HUES48 (cell line): ENCODE data around the gene IL1RAPL2.

Experiments used
- H3K27ac ChIP-seq: one replicate; pipeline ENCODE4 v1.7.0; 2013; ENCODE audit warnings: low read depth, low read length, inconsistent platforms
- H3K27me3 ChIP-seq: 2 replicates; pipeline ENCODE4 v1.6.1; 2013; ENCODE audit warnings: mild to moderate bottlenecking, low read length; ENCODE audit not compliant: control insufficient read depth, insufficient read depth
- H3K36me3 ChIP-seq: 2 replicates; pipeline ENCODE4 v1.6.1; 2013; ENCODE audit warnings: low read length; ENCODE audit not compliant: control insufficient read depth, insufficient read depth
- H3K4me1 ChIP-seq: 2 replicates; pipeline ENCODE4 v1.6.1; 2013; ENCODE audit warnings: mild to moderate bottlenecking, low read length; ENCODE audit not compliant: control insufficient read depth, insufficient read depth
- H3K4me3 ChIP-seq: 2 replicates; pipeline ENCODE4 v1.5.1; 2013; ENCODE audit warnings: mild to moderate bottlenecking, low read depth, low read length
- H3K9ac ChIP-seq: 2 replicates; pipeline ENCODE4 v1.6.1; 2013; ENCODE audit warnings: mild to moderate bottlenecking, low read depth, low read length, moderate library complexity
- H3K9me3 ChIP-seq: 2 replicates; pipeline ENCODE4 v1.6.1; 2013; ENCODE audit warnings: low read length; ENCODE audit not compliant: control insufficient read depth, insufficient read depth

The IL1RAPL2 gene

GRCh38 chrX:105715746-105716145, 1149.7 kb downstream of the IL1RAPL2 start:
- Histone ChIP-seq H3K36me3 (no peaks in the 10 kb centered on the region), H3K4me3 (no peak overlapping the region), H3K9me3 (peaks cover 2% of the 10 kb centered on the region; the same call in 1 of the 2 replicates), H3K4me1 (0 out of 2 replicates have a peak, but pooled peaks cover 4% of the 10 kb centered on the region), H3K27ac (no peak overlapping the region), H3K9ac (no peak overlapping the region), H3K27me3 (peaks cover 4% of the 10 kb centered on the region)

GRCh38 chrX:105723966-105724735, 1158.2 kb downstream of the IL1RAPL2 start:
- Histone ChIP-seq H3K27me3 (peaks cover 6% of the 10 kb centered on the region), H3K4me3 (no peak overlapping the region), H3K4me1 (no peaks in the 10 kb centered on the region), H3K27ac (no peak overlapping the region), H3K36me3 (no peaks in the 10 kb centered on the region), H3K9ac (no peak overlapping the region), H3K9me3 (no peaks in the 10 kb centered on the region)

GRCh38 chrX:105725228-105725627, 1159.2 kb downstream of the IL1RAPL2 start:
- Histone ChIP-seq H3K27me3 (peaks cover 6% of the 10 kb centered on the region), H3K36me3 (no peaks in the 10 kb centered on the region), H3K9me3 (no peaks in the 10 kb centered on the region), H3K4me3 (no peak overlapping the region), H3K4me1 (no peaks in the 10 kb centered on the region), H3K27ac (no peak overlapping the region), H3K9ac (no peak overlapping the region)

GRCh38 chrX:105738162-105738561, 1172.2 kb downstream of the IL1RAPL2 start:
- no peak overlapping the region for H3K27ac ChIP-seq
- no peaks in the 10 kb centered on the region for H3K27me3 ChIP-seq
- no peak overlapping the region for H3K9ac ChIP-seq
- no peaks in the 10 kb centered on the region for H3K9me3 ChIP-seq
- no peak overlapping the region for H3K4me3 ChIP-seq
- H3K36me3 ChIP-seq, result no peaks in the 10 kb centered on the region
- H3K4me1 ChIP-seq, result no peaks in the 10 kb centered on the region

- Histone ChIP-seq H3K27me3 (no peaks in the 10 kb centered on the region; the same call in 1 of the 2 replicates), H3K9ac (no peak overlapping the region), H3K27ac (no peak overlapping the region), H3K9me3 (no peaks in the 10 kb centered on the region), H3K4me1 (no peaks in the 10 kb centered on the region), H3K4me3 (no peak overlapping the region), H3K36me3 (no peaks in the 10 kb centered on the region)
Measured at GRCh38 chrX:105744291-105744690, 1178.3 kb downstream of the IL1RAPL2 start.

GRCh38 chrX:105744946-105745345, 1178.9 kb downstream of the IL1RAPL2 start:
- H3K36me3 ChIP-seq, result no peaks in the 10 kb centered on the region
- no peaks in the 10 kb centered on the region for H3K4me1 ChIP-seq
- no peaks in the 10 kb centered on the region for H3K9me3 ChIP-seq
- H3K27ac ChIP-seq, result no peak overlapping the region
- H3K27me3 ChIP-seq, result no peaks in the 10 kb centered on the region; the same call in 1 of the 2 replicates
- H3K9ac ChIP-seq, result no peak overlapping the region
- H3K4me3 ChIP-seq, result no peak overlapping the region

- no peaks in the 10 kb centered on the region for H3K36me3 ChIP-seq
- H3K4me1 ChIP-seq, result no peaks in the 10 kb centered on the region
- no peak overlapping the region for H3K4me3 ChIP-seq
- H3K27me3 ChIP-seq, result no peaks in the 10 kb centered on the region; the same call in 1 of the 2 replicates
- H3K9me3 ChIP-seq, result no peaks in the 10 kb centered on the region
- H3K9ac ChIP-seq, result no peak overlapping the region
- no peak overlapping the region for H3K27ac ChIP-seq
Measured at GRCh38 chrX:105745863-105746262, 1179.9 kb downstream of the IL1RAPL2 start.

- Histone ChIP-seq H3K36me3 (no peaks in the 10 kb centered on the region), H3K27ac (no peak overlapping the region), H3K9ac (no peak overlapping the region), H3K9me3 (no peaks in the 10 kb centered on the region), H3K4me1 (0 out of 2 replicates have a peak, but pooled peaks cover 4% of the 10 kb centered on the region), H3K27me3 (no peaks in the 10 kb centered on the region; the same call in 1 of the 2 replicates), H3K4me3 (no peak overlapping the region)
Measured at GRCh38 chrX:105752338-105752956, 1186.4 kb downstream of the IL1RAPL2 start.

GRCh38 chrX:105753411-105753810, 1187.4 kb downstream of the IL1RAPL2 start:
- Histone ChIP-seq H3K27me3 (no peaks in the 10 kb centered on the region; the same call in 1 of the 2 replicates), H3K27ac (no peak overlapping the region), H3K9me3 (no peaks in the 10 kb centered on the region), H3K9ac (no peak overlapping the region), H3K4me3 (no peak overlapping the region), H3K4me1 (0 out of 2 replicates have a peak, but pooled peaks cover 4% of the 10 kb centered on the region), H3K36me3 (no peaks in the 10 kb centered on the region)

- no peak overlapping the region for H3K4me3 ChIP-seq
- peaks cover 3% of the 10 kb centered on the region; the same call in 1 of the 2 replicates for H3K27me3 ChIP-seq
- H3K4me1 ChIP-seq, result 0 out of 2 replicates have a peak, but pooled peaks cover 4% of the 10 kb centered on the region
- H3K9me3 ChIP-seq, result no peaks in the 10 kb centered on the region
- no peak overlapping the region for H3K27ac ChIP-seq
- no peak overlapping the region for H3K9ac ChIP-seq
- no peaks in the 10 kb centered on the region for H3K36me3 ChIP-seq
Measured at GRCh38 chrX:105754286-105754964, 1188.4 kb downstream of the IL1RAPL2 start.
